NCI-H187 (cell line): Measurements from ENCODE around the gene SLC16A10.
"Not testable (repeated sequence)": the region's sequence is repeated elsewhere in the genome, so short reads cannot be mapped to it uniquely, and the experiment has no call there.

Experiments used
- DNase-seq, 2 experiments: peaks; one replicate each; lab custom pipeline; 2025; lab: John Stamatoyannopoulos, UW

Gene SLC16A10

DNA sequence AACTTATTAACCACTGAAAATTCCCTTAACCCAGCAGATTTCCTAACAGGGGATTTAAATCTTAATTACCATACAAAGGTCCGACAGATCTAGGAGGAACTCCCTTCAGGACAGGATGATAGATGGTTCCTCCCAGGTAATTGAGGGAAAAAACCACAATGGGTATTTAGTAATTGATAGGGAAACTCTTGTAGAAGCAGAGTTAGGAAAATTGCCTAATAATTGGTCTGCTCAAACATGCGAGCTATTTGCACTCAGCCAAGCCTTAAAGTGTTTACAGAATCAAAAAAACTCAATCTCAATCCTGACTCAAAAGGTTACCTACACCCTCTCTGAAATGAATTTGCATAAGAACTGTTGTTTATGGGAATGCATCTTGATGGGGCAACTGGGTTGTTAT, 45.4 kb downstream of the SLC16A10 start:
- not testable (repeated sequence) for DNase-seq

- DNase-seq: not testable (repeated sequence)
Observed at GRCh38 chr6:111134236-111134869, 47.0 kb downstream of the SLC16A10 start.

DNA sequence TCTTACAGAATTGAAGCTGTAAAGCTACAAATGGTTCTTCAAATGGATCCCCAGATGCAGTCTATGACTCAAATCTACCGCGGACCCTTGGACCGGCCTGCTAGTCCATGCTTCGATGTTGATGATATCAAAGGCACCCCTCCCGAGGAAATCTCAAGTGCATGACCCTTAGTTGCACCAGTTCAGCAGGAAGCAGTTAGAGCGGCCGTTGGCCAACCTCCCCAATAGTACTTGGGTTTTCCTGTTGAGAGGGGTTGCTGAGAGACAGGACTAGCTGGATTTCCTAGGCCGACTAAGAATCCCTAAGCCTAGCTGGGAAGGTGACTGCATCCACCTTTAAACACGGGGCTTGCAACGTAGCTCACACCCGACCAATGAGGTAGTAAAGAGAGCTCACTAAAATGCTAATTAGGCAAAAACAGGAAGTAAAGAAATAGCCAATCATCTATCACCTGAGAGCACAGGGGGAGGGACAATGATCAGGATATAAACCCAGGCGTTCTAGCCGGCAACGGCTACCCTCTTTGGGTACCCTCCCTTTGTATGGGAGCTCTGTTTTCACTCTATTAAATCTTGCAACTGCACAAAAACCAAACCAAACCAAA, 50.3 kb downstream of the SLC16A10 start:
- not testable (repeated sequence) for DNase-seq

DNA sequence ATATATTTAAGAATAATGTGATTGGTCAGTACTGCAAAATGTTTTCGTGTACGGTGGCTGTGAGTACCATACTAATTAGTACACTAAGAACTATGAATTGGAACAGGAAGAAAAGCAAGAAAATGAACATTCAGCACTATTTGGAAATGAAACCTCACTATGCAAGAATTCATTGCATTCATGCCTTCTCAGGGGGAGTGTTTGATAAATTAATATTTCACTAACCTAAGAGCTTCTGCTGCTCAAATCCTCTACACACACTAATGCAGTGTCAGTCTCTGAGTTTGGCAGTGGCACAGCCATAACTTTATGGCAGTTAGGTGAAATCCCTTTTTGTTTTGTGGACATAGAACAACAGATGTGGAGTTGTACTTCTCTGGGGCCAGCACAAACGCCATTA, 60.1 kb downstream of the SLC16A10 start:
- no peak for DNase-seq

GRCh38 chr6:111148110-111148509, 60.8 kb downstream of the SLC16A10 start:
- no peak for DNase-seq

- DNase-seq: no peak
Observed at GRCh38 chr6:111150577-111150976, 63.3 kb downstream of the SLC16A10 start.

DNA sequence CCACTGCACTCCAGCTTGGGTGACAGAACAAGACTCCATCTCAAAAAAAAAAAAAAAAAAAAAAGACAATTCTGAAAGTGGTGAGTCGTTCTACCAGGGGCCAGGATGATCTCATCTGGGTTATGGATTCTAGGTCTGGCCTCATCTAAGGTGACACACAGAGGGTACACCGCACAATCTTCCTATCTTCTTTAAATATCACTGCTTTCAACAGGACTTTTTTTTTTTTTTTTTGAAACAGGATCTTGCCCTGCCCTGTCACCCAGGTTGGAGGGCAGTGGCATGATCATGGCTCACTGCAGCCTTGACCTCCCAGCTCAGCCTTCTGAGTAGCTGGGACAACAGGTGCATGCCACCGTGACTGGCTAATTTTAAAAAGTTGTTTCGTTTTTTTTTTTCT, 67.7 kb downstream of the SLC16A10 start:
- DNase-seq: no peak

- no peak for DNase-seq
Observed at GRCh38 chr6:111157412-111157811, 70.1 kb downstream of the SLC16A10 start.

DNA sequence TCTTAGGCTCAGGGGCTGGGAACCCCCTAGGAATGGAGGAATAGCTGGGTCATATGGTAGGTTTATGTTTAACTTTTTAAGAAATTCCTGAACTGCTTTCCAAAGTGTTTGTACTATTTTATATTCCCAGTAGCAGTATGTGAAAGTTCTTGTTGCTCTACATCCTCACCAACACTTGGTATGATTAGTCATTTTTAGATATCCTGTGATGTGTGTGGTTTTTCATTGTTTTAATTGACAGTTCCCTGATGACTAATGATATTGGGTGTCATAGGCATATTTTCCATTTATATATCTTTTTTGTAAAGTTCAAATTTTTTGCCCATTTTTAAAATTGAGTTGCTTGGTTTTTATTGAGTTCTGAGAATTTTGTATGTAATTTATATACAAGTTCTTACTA, 72.3 kb downstream of the SLC16A10 start:
- no peak for DNase-seq

GRCh38 chr6:111161650-111162049, 74.3 kb downstream of the SLC16A10 start:
- DNase-seq: no peak

DNA sequence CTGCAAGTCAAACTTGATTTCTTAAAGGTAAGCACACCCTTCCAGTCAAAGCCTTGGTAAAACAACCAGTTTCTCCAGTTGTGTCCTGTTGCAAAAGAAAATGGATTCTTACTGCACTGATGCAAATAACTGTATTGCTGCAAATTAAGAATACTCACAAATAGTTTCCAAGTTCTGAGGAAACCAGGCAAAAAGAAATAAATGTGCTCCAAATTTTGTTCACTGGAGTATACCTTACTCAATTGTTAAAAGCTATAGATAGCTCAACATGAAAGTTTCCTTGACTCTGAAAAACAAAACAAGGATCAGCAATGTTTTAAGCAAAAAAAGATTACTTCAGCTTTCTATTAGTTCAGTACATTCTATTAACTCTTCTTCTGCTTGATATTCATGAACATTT, 75.2 kb downstream of the SLC16A10 start:
- no peak for DNase-seq

- DNase-seq: no peak
Observed at GRCh38 chr6:111171577-111172400, 84.5 kb downstream of the SLC16A10 start.

GRCh38 chr6:111172563-111172962, 85.3 kb downstream of the SLC16A10 start:
- no peak for DNase-seq

GRCh38 chr6:111173341-111173740, 86.0 kb downstream of the SLC16A10 start:
- no peak for DNase-seq

- DNase-seq: no peak
Observed at GRCh38 chr6:111173946-111174345, 86.6 kb downstream of the SLC16A10 start.

DNA sequence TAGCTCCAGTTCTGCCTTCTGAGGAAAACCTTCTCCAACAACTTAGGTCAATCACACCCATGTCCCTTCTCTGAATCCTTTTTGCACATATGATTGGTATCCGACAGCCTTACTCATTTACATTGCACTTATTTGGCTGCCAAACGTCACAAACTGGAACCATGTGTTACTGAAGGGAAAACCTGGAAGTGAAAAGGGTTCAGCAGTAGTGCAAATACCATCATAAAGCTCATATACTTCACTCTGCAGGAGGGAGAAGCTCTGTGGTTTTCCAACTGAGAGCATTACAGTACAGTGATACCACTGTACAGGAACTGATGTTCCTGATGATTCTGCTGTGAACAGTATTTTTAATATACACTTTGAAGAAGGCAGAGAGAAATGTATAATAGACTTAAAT, 87.8 kb downstream of the SLC16A10 start:
- no peak for DNase-seq

DNA sequence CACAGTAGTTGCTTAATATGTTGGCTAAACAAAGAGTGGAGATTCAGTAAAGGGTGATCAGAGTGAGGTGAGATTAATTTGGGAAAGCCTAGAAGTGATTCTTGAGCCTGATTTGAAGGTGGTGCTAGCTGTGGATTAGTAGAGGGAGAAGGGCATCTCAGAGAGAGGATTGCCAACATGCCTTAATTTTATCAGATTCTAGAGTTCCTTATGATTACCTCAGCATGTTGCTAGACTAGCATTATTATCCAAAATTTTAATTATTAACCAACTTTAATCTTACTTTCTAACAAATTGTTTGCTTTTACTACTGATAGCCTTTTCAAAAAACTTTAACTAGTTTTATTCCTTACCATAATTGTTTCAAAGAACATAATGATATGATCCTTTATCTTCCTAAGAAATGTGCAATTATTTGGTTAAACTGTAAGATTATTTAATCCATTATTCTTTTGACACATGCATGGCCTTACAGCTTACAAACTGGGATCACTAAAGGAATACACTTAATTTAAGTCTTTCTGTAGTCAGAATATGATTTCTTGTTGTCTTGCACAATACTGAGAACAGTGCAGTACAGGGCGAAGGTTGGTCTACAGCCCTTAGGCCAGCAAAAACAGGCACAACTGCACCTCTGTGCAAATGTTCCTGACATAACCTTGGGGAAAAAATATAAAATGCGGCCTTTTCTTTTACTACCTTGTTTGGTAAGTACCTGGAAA, 88.9 kb downstream of the SLC16A10 start:
- DNase-seq: no peak

- no peak for DNase-seq
Observed at GRCh38 chr6:111176760-111177099, 89.4 kb downstream of the SLC16A10 start.

DNA sequence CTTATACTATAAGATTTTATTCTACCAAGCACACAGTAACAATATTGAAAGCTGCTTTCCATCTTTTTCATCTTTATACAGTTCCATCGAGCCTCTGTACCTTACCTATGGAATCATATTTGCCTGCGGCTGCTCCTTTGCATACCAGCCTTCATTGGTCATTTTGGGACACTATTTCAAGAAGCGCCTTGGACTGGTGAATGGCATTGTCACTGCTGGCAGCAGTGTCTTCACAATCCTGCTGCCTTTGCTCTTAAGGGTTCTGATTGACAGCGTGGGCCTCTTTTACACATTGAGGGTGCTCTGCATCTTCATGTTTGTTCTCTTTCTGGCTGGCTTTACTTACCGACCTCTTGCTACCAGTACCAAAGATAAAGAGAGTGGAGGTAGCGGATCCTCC, 89.8 kb downstream of the SLC16A10 start:
- no peak for DNase-seq

- DNase-seq: no peak
Observed at GRCh38 chr6:111183702-111184517, 96.6 kb downstream of the SLC16A10 start.

- no peak for DNase-seq
Observed at GRCh38 chr6:111184827-111185532, 97.7 kb downstream of the SLC16A10 start.
